Measurements from ENCODE around the gene DCBLD2. TPM values are rescaled to one million over a fixed set of nuclear protein-coding genes. Genes with fewer than 3 reads are reported as not detected.

Gene DCBLD2
- 10.5 and 52.4 TPM in 2 replicates for total RNA-seq

GRCh38 chr3:98901392-98902350, at the start of gene DCBLD2:
DCBLD2 (minus strand) TSS chr3:98901695; CDS start chr3:98901326, 369 bp downstream.

GRCh38 chr3:98763076-98763475, 138.4 kb downstream of the DCBLD2 start, which contains the start of gene ST3GAL6:
ST3GAL6 (plus strand) TSS chr3:98763340; CDS start chr3:98768441, 5,101 bp downstream.

Other genes with a start within 250 kb of the DCBLD2 start
- 6.0 and 21.9 TPM in 2 replicates for gene ST3GAL6, start 138.4 kb downstream of the DCBLD2 start, total RNA-seq

All from bladder microvascular endothelial cell (primary cell).